GM19193 (cell line): Measurements from ENCODE around the gene CD72.
A peak's percentile ranks its signal among the peaks of the same experiment; 100 is the strongest.

Experiments
- POLR2A ChIP-seq: IDR thresholded peaks from 4 replicates; pipeline ENCODE4 v1.6.1; 2011; ENCODE audit not compliant: insufficient read depth, insufficient read length; ENCODE audit errors: extremely low read depth

Gene CD72

DNA sequence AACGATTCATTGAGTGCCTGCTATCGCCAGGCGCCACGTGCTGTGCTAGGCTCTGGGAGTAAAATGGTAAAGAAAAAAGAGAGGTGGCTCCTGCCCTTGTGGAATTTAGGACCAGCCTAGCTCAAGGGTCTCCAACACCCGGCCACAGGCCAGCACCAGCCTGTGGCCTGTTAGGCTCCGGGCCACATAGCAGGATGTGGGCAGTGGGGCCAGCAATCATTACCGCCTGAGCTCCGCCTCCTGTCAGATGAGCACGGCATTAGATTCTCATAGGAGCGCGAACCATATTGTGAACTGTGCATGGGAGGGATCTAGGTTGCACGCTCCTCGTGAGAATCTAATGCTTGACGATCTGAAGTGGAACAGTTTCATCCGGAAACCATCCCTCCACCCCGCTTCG lies 38.1 kb upstream of the CD72 start:
- no peak for TF ChIP-seq POLR2A

DNA sequence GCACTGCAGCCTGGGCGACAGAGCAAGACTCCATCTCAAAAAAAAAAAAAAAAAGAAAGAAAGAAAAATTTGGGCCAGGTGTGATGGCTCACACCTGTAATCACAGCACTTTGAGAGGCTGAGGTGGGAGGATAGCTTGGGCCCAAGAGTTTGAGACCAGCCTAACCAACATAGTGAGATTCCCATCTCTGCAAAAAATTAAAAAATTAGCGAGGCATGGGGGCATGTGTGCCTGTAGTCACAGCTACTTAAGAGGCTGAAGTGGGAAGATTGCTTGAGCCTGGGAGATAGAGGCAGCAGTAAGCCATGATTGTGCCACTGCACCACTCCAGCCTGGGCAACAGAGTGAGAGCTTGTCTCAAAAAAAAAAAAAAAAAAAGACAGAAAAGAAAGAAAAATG lies 35.4 kb upstream of the CD72 start:
- TF ChIP-seq POLR2A: no peak

DNA sequence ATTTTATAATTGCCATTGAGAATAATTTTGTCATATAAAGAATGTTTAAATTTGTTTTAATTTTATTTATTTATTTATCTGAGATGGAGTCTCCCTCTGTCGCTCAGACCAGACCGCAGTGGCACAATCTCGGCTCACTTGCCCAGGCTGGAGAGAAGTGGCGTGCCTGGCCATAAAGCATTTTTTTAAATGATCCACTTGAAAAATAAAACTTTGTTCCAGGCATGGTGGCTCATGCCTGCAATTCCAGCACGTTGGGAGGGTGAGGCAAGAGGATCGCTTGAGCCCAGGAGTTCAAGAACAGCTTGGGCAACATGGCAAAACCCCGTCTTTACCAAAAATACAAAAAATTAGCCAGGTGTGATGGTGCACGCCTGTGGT lies 34.6 kb upstream of the CD72 start:
- TF ChIP-seq POLR2A: no peak

DNA sequence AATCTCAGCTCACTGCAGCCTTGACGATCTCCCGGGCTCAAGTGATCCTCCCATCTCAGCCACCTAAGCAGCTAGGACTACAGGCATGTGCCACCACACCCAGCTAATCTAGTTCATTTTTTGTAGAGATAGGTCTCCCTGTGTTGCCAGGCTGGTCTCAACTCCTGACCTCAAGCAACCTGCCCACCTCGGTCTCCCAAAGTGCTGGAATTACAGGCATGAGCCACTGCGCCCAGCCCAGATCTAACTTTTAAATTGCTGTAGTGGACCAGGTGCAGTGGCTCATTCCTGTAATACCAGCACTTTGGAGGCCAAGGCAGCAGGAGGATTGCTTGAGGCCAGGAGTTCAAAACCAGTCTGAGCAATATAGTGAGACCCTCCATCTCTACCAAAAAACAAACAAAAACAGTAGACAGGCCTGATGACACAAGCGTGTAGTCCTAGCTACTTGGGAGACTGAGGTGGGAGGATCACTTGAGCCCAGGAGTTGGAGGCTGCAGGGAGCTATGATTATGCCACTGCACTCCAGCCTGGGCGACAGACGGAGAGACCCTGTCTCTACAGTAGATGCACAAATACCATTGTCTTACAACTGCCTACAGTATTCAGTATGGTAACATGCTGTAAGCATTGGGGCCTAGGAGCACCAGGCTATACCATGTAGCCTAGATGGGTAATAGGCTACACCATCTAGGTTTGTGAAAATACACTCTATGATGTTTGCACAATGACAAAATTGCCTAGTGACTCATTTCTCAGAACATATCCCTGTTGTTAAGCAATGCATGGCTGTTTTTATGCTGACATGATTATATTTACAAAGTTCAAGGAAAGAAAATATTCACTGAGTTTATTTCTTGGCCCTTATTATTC lies 34.0 kb upstream of the CD72 start:
- no peak for TF ChIP-seq POLR2A

DNA sequence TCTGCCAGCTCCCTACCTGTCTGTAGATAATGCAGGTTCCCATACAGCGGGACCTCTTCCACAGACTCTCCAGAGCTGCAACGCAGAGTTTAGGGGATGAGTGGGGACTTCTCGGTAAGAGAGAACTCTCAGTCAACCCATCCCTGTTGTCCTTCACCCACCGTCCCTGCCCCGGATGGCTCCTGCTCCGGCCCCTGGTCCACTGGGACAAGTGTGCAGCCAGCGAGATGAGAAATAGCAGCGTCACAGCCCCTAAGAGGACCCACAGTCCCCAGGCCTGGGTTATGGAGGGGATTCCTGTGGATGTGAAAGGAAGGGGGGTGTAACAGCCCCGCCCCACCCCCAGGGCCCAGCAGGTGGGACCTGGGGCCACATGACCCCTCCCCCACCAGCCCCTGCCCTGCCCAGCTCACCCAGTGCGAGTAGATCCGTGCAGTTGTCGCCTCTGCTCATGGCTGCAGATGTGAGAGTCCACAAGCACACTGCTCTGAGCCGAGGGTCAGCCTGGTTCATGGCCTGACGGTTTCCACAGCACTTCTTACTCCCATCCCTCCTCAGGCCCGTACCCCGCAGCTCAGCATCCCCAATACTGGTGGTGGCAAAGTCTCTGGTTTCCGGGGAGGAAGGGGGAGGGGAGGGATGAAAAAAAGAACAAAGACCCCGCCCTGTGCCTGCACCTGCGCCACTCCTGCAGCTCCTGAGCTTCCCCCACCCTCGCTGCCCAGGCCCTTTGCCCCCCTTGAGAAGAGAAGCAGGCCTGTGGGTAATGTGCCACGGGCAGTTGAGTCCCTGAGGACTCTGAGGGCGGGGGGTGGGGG lies 32.3 kb upstream of the CD72 start, which contains the start of gene SIT1:
TSS of gene SIT1 (minus strand) at position 591 of the 818 bp plus-strand sequence. CDS start at position 513, 78 bp downstream.
- peak; percentile 58 for TF ChIP-seq POLR2A

DNA sequence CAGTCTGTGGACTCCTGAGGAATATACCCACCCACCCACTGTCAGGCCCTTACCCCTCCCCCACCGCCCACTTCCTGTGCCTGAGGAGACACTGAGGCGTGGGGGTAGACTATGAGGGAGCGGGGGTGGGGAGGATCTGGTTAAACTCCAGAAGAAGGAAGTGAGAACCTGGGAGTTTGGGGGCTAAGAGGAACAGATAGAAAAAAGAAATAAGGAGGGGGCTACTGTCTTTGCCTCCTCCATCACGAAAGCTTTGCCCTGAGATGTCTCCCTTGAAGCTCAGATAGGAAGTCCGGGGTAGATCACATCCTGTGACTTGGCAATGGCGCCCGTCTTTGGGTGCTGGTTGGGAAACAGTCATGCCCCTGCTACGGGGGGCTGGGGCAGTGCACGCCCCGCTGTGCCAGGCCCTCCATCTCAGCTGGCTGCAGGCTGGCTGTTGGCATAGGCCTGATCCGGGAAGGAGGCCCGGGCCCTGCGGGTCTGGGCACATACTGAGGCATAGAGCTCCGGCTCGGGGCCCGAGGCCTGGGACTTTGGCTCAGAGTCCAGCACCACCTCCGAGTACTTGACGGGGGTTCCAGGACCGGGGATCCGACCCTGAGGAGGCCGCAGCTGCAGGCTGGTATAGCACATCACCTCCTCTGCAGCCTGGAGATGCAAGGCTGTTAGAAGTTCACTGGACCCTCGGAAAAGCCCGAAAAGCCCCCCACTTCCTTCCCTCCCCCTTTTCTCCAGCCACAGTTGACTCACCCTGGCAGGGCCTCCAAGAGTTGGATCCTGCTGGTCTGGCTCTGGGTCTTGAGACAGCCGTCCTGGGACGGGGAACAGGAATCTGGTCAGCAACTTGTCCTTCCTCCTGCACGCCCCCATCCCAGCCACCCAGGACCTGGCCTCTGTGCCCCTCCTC lies 31.5 kb upstream of the CD72 start:
- peak; percentile 61 for TF ChIP-seq POLR2A

DNA sequence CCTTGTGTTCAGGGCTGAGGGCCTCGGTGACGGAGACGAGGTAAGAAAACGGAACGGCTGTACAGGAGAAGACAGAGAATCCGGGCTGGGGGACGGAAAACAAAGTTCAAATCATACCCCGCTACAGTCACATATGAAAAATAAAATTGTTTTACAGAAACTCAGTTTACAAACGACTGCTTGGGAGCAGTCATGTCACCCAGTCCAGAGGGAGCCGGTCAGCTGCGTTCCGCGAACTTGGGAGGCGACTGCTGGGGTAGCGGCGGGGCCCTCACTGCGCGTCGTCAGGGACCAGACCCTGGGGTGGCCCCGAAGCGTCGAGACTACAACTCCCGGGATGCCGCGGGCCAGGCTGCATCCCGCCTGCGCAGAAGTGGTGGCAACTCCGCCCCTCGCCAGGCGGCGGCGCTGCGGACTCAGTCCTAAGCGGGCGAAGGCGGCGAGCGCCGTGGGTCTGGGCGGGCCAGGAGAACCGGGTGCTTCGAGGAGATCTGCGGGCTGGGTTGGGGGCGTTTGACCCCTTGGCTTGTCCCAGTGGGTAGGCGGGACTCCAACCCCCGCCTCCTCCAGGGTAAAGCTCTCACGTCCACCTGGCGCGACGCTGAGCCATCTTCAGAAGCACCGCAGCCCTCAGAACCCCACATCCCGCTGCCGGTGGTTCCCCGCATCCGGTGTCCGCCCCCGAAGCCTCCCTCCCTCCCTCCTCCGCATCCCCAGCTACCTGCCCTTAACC lies 28.5 kb upstream of the CD72 start:
- peak; percentile 73 for TF ChIP-seq POLR2A

DNA sequence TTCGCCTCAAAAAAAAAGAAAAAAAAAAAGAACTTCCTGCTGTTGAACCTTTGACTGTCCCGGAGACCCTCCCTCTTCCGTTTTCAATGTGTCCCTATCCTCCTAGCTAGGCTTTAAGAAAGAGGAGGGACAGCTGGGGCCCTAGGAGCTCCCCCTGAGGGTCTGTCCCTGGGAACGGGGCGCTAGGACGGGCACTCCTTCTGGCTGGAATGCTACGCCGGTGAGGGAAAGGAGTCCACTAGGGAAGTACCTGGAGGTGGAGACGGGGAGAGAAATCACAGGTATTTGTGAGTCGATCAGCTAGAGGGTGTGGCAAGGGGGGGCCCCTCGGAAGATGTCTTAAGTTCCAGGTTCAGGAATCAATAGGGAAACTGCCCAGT lies 27.9 kb upstream of the CD72 start:
- TF ChIP-seq POLR2A: no peak

DNA sequence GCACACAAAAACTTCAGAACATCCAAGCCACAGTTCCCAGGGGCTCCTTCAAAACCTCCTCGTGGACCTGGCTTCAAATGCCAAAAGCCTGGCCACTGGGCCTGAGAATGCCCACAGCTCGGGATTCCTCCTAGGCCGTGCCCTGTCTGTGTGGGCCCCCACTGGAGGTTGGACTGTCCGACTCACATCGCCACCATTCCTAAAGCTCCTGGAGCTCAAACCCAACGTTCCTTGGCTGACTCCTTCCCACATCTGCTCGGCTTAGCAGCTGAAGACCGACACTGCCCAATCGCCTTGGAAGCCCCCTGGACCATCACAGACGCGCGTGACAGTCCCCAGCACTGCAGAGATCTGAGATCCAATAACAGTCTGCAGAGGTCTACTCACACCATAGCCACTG lies 24.8 kb upstream of the CD72 start:
- TF ChIP-seq POLR2A: no peak

DNA sequence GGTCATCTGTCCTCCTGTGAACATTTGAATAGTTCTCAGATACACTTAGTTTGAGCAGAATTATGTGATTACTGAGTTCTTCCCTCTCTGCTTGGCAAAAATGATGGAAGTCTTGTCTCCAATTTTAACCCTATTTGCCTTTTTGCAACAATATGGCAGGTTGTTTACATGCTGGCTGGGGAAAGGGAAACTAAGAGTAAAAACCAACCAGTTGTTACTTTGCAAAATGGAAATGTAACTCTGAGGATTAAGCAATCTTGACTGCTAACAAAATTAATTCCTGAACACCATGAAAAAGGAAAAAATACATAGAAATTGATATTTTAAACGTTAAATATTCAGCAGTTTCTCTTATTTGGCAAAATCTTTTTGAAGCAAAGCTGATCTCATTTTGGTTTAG lies 21.4 kb upstream of the CD72 start:
- TF ChIP-seq POLR2A: no peak

DNA sequence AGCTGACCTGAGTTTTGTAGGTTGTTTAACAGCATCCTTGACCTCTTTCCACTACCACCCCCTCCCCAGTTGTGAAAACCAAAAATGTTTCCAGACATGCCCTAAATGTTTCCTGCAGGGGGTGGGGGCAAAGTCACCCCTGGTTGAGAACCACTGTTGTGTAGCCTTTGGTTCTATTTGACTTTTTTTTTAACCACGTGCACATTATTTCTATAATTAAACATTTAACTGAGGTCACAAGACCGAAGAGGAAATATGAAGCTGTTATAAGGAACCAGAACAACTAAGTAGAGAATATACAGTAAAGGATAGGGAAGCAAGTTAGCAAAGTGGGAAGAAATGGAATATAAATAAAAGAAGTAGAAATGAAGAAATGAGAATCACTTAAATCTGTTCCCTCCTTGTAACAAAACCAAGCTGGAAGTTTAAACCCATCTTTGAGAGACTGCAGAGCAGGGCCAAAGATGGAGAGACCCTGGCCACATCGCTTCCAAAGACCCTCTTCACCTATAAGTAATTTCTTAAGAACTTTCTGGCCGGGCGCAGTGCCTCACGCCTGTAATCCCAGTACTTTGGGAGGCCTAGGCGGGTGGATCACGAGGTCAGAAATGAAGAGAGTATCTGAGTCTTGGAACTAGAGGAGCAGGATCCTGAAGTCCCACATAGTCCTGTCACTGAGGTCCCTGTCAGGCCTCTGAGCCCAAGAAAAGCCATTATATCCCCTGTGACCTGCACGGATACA lies 18.1 kb upstream of the CD72 start:
- TF ChIP-seq POLR2A: no peak

DNA sequence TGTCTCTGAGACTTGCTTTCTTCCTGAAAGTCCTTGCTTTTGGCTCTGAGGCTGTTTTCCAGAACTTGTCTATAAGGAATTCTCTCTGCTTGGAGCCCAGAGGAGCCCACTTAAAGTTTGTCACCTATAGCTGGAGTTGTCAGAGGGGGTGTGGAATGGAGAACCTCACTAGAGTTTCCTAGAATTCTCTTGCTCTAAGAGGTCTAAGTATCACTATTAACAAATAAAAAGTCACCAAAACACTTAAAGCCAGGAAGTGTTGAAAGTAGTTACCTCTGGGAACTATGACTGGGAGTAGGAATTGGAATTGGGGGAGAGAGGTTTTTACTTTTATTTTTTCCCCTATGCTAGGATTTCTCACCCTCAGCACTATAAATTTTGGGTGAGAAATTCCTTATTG lies 17.5 kb upstream of the CD72 start:
- TF ChIP-seq POLR2A: no peak

DNA sequence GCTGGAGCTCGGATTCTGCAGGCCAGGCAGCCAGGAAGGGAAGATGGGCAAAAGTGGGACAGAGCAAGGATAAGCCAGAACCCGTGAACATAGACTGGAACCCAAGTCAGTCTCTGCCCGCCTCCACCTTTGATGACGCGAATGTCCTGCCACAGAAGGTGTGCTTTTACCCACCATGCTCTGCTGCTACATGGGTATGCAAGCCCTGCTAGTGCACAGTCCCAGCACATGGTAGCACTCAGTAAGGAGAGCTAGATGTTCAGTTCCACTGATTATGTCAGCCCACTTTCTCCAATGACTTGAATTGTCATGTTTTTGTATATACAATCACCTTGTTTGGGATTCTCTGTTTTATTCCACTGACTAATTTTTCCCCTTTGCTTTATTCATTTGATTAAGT lies 11.4 kb upstream of the CD72 start:
- no peak for TF ChIP-seq POLR2A
